ENCODE results near the gene CRYGC.

The CRYGC gene

GRCh38 chr2:208164951-208165755, 35.5 kb upstream of the CRYGC start:
- TF ChIP-seq CTCF (IDR thresholded peaks at IDR 0.05; ENCODE audit: low read depth, low read length), result no peak

GRCh38 chr2:208163489-208163888, 33.9 kb upstream of the CRYGC start, which contains the start of gene CRYGA:
CRYGA (minus strand) TSS chr2:208163589; CDS start chr2:208163556, 33 bp downstream.
- no peak for TF ChIP-seq CTCF (IDR thresholded peaks at IDR 0.05; ENCODE audit: low read depth, low read length)
- DNase-seq (ENCODE audit: extremely low read depth, low read depth), result no peak

More at GRCh38 chr2:208164951-208165755, 35.5 kb upstream of the CRYGC start:
- DNase-seq (ENCODE audit: extremely low read depth, low read depth), result no peak

- no peak for TF ChIP-seq CTCF (IDR thresholded peaks at IDR 0.05; ENCODE audit: low read depth, low read length)
- no peak for DNase-seq (ENCODE audit: extremely low read depth, low read depth)
These were observed 26.8 kb upstream of the CRYGC start for GRCh38 chr2:208156439-208156838.

DNA sequence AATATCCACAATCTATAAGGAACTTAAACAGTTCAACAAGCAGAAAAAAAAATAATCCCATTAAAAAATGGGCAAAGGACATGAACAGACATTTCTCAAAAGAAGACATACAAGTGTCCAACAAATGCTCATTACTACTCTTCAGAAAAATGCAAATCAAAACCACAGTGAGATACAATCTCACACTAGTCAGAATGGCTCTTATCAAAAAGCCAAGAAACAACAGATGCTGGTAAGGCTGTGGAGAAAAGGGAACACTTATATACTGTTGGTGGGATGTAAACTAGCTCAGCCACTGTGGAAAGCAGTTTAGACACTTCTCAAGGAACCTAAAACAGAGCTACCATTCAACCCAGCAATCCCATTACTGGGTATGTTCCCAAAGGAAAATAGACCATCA, 23.5 kb upstream of the CRYGC start:
- no peak for TF ChIP-seq CTCF (IDR thresholded peaks at IDR 0.05; ENCODE audit: low read depth, low read length)

GRCh38 chr2:208150956-208151355, 21.3 kb upstream of the CRYGC start:
- no peak for TF ChIP-seq CTCF (IDR thresholded peaks at IDR 0.05; ENCODE audit: low read depth, low read length)
- DNase-seq (ENCODE audit: extremely low read depth, low read depth), result no peak

More for the DNA sequence above, 23.5 kb upstream of the CRYGC start:
- DNase-seq (ENCODE audit: extremely low read depth, low read depth), result no peak

DNA sequence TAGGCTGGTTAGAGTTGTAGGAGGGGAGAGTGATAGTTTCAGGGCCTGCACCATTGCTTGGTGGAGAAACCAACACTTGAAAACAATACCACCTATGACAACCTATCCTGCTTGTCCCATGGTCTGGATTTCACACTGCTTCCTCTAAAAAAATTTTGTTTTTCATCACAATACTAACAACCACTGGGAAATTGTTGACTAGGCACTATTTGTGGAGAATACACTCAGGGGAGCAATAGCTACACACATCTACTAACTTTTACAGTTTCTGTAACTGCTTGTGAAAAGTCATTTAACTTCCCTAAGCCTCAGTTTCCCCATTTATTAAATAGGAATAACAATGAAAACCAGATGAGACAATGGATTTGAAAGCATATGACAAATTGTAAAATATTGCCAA, 20.5 kb upstream of the CRYGC start:
- TF ChIP-seq CTCF (IDR thresholded peaks at IDR 0.05; ENCODE audit: low read depth, low read length), result no peak
- DNase-seq (ENCODE audit: extremely low read depth, low read depth), result no peak

- no peak for DNase-seq (ENCODE audit: extremely low read depth, low read depth)
- no peak for TF ChIP-seq CTCF (IDR thresholded peaks at IDR 0.05; ENCODE audit: low read depth, low read length)
These were observed 19.2 kb upstream of the CRYGC start for GRCh38 chr2:208148803-208149202.

Data from AG09319 (cell line).